Neural progenitor cell (in vitro differentiated cells): Measurements from ENCODE around the gene SPATA33. TPM values are rescaled to one million over a fixed set of nuclear protein-coding genes. Genes with fewer than 3 reads are reported as not detected.

ENCODE experiments used
- DNase-seq: peaks from one replicate; pipeline ENCODE4 v3.0.0-alpha.2; 2016; ENCODE audit warnings: low spot score
- H2AFZ ChIP-seq: fragments of 200-600 bp; sonication (generic); replicated peaks from 2 replicates; pipeline ENCODE4 v1.6.1; 2016; ENCODE audit warnings: antibody characterized with exemption
- H3F3A ChIP-seq: fragments of 200-600 bp; sonication (generic); 2 replicates; pipeline ENCODE4 v1.6.1; 2016; ENCODE audit warnings: antibody characterized with exemption, low read depth
- H3K27ac ChIP-seq: fragments of 200-600 bp; sonication (generic); 2 replicates; pipeline ENCODE4 v1.5.1; 2016; ENCODE audit warnings: mild to moderate bottlenecking
- H3K27me3 ChIP-seq: fragments of 200-600 bp; sonication (generic); 2 replicates; pipeline ENCODE4 v1.6.1; 2016; ENCODE audit warnings: mild to moderate bottlenecking, moderate library complexity
- H3K36me3 ChIP-seq: fragments of 200-600 bp; sonication (generic); 2 replicates; pipeline ENCODE4 v1.5.1; 2016
- H3K4me1 ChIP-seq: fragments of 200-600 bp; sonication (generic); 2 replicates; pipeline ENCODE4 v1.6.1; 2016; ENCODE audit warnings: mixed run types
- H3K4me2 ChIP-seq: fragments of 200-600 bp; sonication (generic); 2 replicates; pipeline ENCODE4 v1.6.1; 2016
- H3K4me3 ChIP-seq: fragments of 200-600 bp; sonication (generic); 2 replicates; pipeline ENCODE4 v1.5.1; 2016
- H3K79me2 ChIP-seq: fragments of 200-600 bp; sonication (generic); 2 replicates; pipeline ENCODE4 v1.6.1; 2016; ENCODE audit warnings: low read depth
- H3K9ac ChIP-seq: fragments of 200-600 bp; sonication (generic); 2 replicates; pipeline ENCODE4 v1.6.1; 2016
- H3K9me3 ChIP-seq: fragments of 200-600 bp; sonication (generic); 2 replicates; pipeline ENCODE4 v1.5.1; 2016; ENCODE audit warnings: low read depth
- H4K20me1 ChIP-seq: fragments of 200-600 bp; sonication (generic); 2 replicates; pipeline ENCODE4 v1.6.1; 2016; ENCODE audit warnings: low read depth
- H3K27ac Mint-ChIP-seq: 3 replicates; pipeline ENCODE4 v1.8.0; 2021; ENCODE audit warnings: mixed read lengths
- H3K27me3 Mint-ChIP-seq: 2 replicates; pipeline ENCODE4 v1.8.0; 2022; ENCODE audit warnings: low read depth, mild to moderate bottlenecking, inconsistent platforms, moderate library complexity, mixed read lengths; ENCODE audit not compliant: insufficient read depth
- H3K36me3 Mint-ChIP-seq: 3 replicates; pipeline ENCODE4 v1.8.0; 2021; ENCODE audit warnings: mixed read lengths
- H3K4me1 Mint-ChIP-seq: 3 replicates; pipeline ENCODE4 v1.8.0; 2021; ENCODE audit warnings: mixed read lengths
- H3K4me3 Mint-ChIP-seq: 3 replicates; pipeline ENCODE4 v1.8.0; 2021; ENCODE audit warnings: mild to moderate bottlenecking, moderate library complexity, mixed read lengths
- H3K9me3 Mint-ChIP-seq: 3 replicates; pipeline ENCODE4 v1.8.0; 2020; ENCODE audit warnings: mixed read lengths
- EZH2 ChIP-seq: fragments of 200-600 bp; sonication (generic); IDR thresholded peaks from 2 replicates; pipeline ENCODE4 v1.6.1; 2017; ENCODE audit warnings: antibody characterized with exemption, mild to moderate bottlenecking, moderate library complexity
- EZH2phosphoT487 ChIP-seq: fragments of 200-600 bp; sonication (generic); IDR thresholded peaks from 2 replicates; pipeline ENCODE4 v1.6.1; 2017; ENCODE audit warnings: antibody characterized with exemption
- total RNA-seq: library from RNA; depleted of rRNA; stranded (reverse); fragments of >200 nt; gene quantifications from 2 replicates; pipeline ENCODE4 v1.2.3, GENCODE V29; 2015; ENCODE audit warnings: low replicate concordance
- TF ChIP-seq, protein P1 (sequence below): fragments of 200-600 bp; sonication (generic); IDR thresholded peaks from 2 replicates; pipeline ENCODE4 v1.5.1; 2017; ENCODE audit warnings: antibody characterized with exemption, mild to moderate bottlenecking

SPATA33 gene
- total RNA-seq, 1 donor from 2014 or later, result 14.1 TPM

DNA sequence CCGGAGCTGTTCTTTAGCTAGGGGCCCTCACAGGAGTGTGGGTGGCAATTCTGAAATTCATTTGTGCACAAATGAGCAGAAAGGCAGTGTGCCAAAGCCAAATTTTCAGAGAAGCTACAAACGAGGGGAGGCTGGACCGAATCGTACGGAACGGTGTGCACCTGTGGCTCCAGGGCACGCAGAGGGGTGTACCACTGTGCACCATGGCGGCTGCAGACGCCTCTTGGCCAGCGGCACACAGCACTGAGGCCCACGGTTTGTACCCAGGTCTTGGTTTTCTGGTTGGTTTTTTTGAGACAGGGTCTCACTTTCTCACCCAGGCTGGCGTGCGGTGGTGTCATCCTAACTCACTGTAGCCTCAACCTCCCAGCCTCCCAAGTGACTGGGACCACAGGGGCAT lies 15.1 kb upstream of the SPATA33 start:
- H3K79me2 ChIP-seq, result no peaks in the 10 kb centered on the region
- no peak overlapping the region for H2AFZ ChIP-seq
- H3K9ac ChIP-seq, result no peak overlapping the region
- no peak for DNase-seq
- TF ChIP-seq EZH2, result no peak
- H3K4me1 Mint-ChIP-seq, result peaks cover 10% of the 10 kb centered on the region
- H3K4me3 Mint-ChIP-seq, result no peak overlapping the region
- H3K36me3 Mint-ChIP-seq, result peaks cover 5% of the 10 kb centered on the region
- no peaks in the 10 kb centered on the region for H3K36me3 ChIP-seq
- peaks cover 4% of the 10 kb centered on the region for H4K20me1 ChIP-seq
- H3K27ac ChIP-seq, result no peak overlapping the region
- H3K27me3 ChIP-seq, result no peaks in the 10 kb centered on the region
- H3K27ac Mint-ChIP-seq, result no peak overlapping the region
- H3K4me1 ChIP-seq, result no peaks in the 10 kb centered on the region
- no peaks in the 10 kb centered on the region for H3K9me3 ChIP-seq
- H3K9me3 Mint-ChIP-seq, result no peaks in the 10 kb centered on the region
- H3K27me3 Mint-ChIP-seq, result peaks cover 5% of the 10 kb centered on the region
- no peak overlapping the region for H3K4me2 ChIP-seq
- H3K4me3 ChIP-seq, result no peak overlapping the region
- H3F3A ChIP-seq, result peaks cover 3% of the 10 kb centered on the region

DNA sequence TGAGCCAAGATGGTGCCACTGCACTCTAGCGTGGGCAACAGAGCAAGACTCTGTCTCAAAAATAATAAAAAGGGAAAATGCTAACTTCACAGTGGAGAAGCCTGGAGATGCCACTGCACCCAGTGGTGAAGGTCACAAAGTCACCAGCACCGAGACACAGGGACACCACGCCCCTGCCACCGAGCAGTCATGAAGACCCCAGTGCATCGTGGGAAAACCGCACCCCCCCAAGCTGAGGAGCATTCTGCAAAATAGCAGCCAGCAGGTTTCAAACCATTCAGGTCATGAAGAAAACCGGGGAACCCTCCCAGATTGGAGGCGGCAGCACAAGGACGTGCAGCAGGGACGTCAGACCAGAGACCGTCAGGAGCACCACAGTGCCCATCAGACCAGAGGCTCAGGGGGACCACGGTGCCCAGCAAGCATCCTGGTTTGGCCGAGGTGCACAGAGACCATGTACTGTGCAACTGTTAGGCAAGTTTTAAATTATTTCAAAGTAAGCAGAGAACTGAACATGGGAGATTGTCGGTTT lies 13.8 kb upstream of the SPATA33 start:
- Mint-ChIP-seq H3K27me3 (peaks cover 8% of the 10 kb centered on the region), H3K4me3 (no peak overlapping the region), H3K4me1 (peaks cover 10% of the 10 kb centered on the region), H3K9me3 (no peaks in the 10 kb centered on the region), H3K27ac (no peak overlapping the region), H3K36me3 (peaks cover 5% of the 10 kb centered on the region)
- Histone ChIP-seq H3K79me2 (no peaks in the 10 kb centered on the region), H3K27me3 (no peaks in the 10 kb centered on the region), H3K4me3 (no peak overlapping the region), H3K4me1 (no peaks in the 10 kb centered on the region), H3K9ac (no peak overlapping the region), H3K9me3 (no peaks in the 10 kb centered on the region), H3F3A (peaks cover 3% of the 10 kb centered on the region), H2AFZ (no peak overlapping the region), H3K36me3 (no peaks in the 10 kb centered on the region), H4K20me1 (peaks cover 4% of the 10 kb centered on the region), H3K27ac (no peak overlapping the region), H3K4me2 (no peak overlapping the region)
- TF ChIP-seq EZH2phosphoT487, result no peak
- TF ChIP-seq EZH2, result no peak
- TF ChIP-seq, protein P1, sequence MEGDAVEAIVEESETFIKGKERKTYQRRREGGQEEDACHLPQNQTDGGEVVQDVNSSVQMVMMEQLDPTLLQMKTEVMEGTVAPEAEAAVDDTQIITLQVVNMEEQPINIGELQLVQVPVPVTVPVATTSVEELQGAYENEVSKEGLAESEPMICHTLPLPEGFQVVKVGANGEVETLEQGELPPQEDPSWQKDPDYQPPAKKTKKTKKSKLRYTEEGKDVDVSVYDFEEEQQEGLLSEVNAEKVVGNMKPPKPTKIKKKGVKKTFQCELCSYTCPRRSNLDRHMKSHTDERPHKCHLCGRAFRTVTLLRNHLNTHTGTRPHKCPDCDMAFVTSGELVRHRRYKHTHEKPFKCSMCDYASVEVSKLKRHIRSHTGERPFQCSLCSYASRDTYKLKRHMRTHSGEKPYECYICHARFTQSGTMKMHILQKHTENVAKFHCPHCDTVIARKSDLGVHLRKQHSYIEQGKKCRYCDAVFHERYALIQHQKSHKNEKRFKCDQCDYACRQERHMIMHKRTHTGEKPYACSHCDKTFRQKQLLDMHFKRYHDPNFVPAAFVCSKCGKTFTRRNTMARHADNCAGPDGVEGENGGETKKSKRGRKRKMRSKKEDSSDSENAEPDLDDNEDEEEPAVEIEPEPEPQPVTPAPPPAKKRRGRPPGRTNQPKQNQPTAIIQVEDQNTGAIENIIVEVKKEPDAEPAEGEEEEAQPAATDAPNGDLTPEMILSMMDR, result no peak
- DNase-seq, result no peak

DNA sequence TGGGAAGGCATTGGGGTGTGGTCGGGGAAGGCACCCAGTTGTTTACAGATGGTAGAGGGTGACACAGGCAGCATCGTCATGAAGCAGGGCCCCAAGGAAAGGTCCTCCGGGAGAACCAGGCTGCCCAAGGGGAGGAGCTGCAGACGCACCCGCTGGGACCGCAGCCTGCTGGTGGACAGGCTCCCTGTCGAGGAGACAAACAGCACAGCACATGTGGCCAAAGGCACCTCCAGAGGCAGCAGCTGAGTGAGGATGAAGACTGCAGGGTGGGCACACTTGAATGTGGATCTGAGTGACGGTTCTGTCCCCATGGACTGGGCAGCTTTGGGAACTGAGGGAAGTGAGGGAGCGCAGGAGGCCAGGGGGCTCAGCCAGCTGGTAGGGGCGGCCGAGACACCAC lies 12.5 kb upstream of the SPATA33 start:
- Mint-ChIP-seq H3K9me3 (no peaks in the 10 kb centered on the region), H3K4me3 (no peak overlapping the region), H3K27ac (no peak overlapping the region)

DNA sequence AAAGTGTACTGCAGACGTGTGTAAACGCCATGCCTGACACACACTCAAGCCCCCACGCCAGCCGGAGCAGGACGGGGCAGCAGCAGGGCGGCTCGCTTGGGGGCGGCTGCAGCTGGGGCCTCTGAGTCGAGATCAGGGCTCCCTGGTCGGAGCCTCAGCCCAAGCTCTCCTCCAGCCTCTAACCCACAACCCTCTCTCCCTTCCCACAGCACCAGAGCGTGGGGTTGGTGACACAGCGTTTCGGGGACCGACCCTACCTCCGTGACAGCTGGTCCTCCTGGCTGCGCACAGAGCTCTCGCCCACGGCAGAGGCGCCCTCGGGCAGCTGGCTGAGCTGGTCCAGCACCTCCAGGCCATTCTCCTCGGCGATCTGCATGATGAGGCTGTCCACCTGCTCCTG lies 11.4 kb upstream of the SPATA33 start:
- no peak overlapping the region for H3K27ac ChIP-seq
- no peak overlapping the region for H3K27ac Mint-ChIP-seq
- no peak overlapping the region for H3K4me3 Mint-ChIP-seq
- H3K36me3 Mint-ChIP-seq, result peaks cover 5% of the 10 kb centered on the region
- no peaks in the 10 kb centered on the region for H3K9me3 Mint-ChIP-seq
- TF ChIP-seq, protein P1, result no peak
- TF ChIP-seq EZH2 (no peak), EZH2phosphoT487 (no peak)
- H3K4me1 Mint-ChIP-seq, result peaks cover under 1% of the 10 kb centered on the region
- H3K4me3 ChIP-seq, result no peak overlapping the region
- H3K36me3 ChIP-seq, result no peaks in the 10 kb centered on the region
- H3K4me1 ChIP-seq, result no peaks in the 10 kb centered on the region
- no peaks in the 10 kb centered on the region for H3K9me3 ChIP-seq
- peaks cover 3% of the 10 kb centered on the region for H3F3A ChIP-seq
- H3K9ac ChIP-seq, result no peak overlapping the region
- peaks cover 10% of the 10 kb centered on the region for H4K20me1 ChIP-seq
- H3K79me2 ChIP-seq, result no peaks in the 10 kb centered on the region
- no peak overlapping the region for H2AFZ ChIP-seq
- no peak for DNase-seq
- no peaks in the 10 kb centered on the region for H3K27me3 ChIP-seq
- H3K27me3 Mint-ChIP-seq, result peaks cover 10% of the 10 kb centered on the region
- H3K4me2 ChIP-seq, result no peak overlapping the region

More for the DNA sequence above, 12.5 kb upstream of the SPATA33 start:
- peaks cover 10% of the 10 kb centered on the region for H3K27me3 Mint-ChIP-seq
- TF ChIP-seq, protein P1, result no peak
- TF ChIP-seq EZH2 (no peak), EZH2phosphoT487 (no peak)
- H3F3A ChIP-seq, result peaks cover 3% of the 10 kb centered on the region
- no peaks in the 10 kb centered on the region for H3K36me3 ChIP-seq
- no peaks in the 10 kb centered on the region for H3K27me3 ChIP-seq
- no peak overlapping the region for H2AFZ ChIP-seq
- H3K4me3 ChIP-seq, result no peak overlapping the region
- no peak overlapping the region for H3K9ac ChIP-seq
- H3K36me3 Mint-ChIP-seq, result peaks cover 5% of the 10 kb centered on the region
- peaks cover 4% of the 10 kb centered on the region for H4K20me1 ChIP-seq
- no peak overlapping the region for H3K4me2 ChIP-seq
- peaks cover 10% of the 10 kb centered on the region for H3K4me1 Mint-ChIP-seq
- H3K79me2 ChIP-seq, result no peaks in the 10 kb centered on the region
- H3K9me3 ChIP-seq, result no peaks in the 10 kb centered on the region
- H3K27ac ChIP-seq, result no peak overlapping the region
- DNase-seq, result no peak
- no peaks in the 10 kb centered on the region for H3K4me1 ChIP-seq
